Articular chondrocyte of knee joint (primary cell): ENCODE results near the gene DKK3. TPM values are rescaled to one million over a fixed set of nuclear protein-coding genes. Genes with fewer than 3 reads are reported as not detected.

Experiments used
- total RNA-seq: library from RNA; depleted of rRNA; stranded (reverse); fragments of >200 nt; gene quantifications from 2 replicates; pipeline ENCODE4 v1.2.3, GENCODE V29; 2012

Gene DKK3
- 47.4 and 118 TPM in 2 replicates for total RNA-seq

DNA sequence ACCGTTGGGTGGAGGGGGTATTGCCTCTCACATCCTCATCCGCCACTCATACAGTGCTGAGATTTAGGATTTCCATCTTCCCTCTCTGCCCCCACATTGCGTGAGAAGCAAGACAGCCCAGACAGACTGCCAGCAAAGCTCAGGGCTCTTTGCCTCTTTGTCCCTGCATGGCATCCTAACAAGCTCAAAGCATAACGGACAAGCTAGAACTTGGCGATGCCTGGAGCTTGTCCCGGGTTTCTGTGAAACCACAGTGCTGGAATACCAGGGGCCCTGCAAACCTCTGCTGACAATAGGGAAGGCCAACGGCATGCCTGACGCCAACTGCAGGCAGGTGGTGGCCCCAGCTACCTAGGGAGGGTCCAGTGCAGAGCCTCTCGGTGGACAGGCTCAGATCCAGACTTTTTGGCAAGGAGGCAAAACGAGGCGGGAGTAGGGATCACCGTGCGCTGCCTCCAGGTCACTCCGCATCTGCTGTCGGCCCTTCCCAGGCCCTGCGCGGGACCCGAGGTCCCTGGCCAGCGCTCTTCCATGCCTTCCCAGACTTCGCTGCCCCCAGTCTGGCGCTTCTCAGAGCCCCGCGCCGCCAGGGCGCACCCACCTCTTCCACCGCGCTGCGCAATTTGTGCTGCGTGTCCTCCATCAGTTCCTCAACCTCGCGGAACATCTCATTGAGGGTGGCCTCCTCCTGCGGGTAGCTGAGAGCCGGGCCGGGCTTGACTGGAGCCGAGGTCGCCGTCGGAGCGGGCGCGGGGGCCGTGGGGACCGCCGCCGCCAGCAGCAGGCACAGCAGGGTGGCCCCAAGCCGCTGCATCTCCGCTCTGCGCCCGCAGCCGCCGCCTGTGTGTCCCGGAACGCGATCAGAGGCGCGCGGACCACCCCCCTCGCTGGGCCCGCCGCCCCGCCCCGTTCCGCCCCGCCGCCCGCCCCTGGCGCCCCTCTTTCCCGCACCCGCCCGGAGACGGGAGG lies at the start of gene DKK3:
TSS of gene DKK3 (minus strand) at position 858 of the 969 bp plus-strand sequence. CDS start at position 814, 44 bp downstream.

Other genes starting within 250 kb of the DKK3 start
- 97.2 and 106 TPM in 2 replicates for gene USP47, start 166.7 kb downstream of the DKK3 start, total RNA-seq
- gene MICAL2, start 102.0 kb upstream of the DKK3 start, total RNA-seq: 36.7 and 43.6 TPM in 2 replicates